AG20443 (cell line): ENCODE data around the gene LSM10.

ENCODE experiments used
- DNase-seq: peaks from one replicate; pipeline ENCODE4 v3.0.0; 2012; ENCODE audit warnings: low spot score, mixed read lengths

LSM10 gene

GRCh38 chr1:36351227-36351977, 46.3 kb downstream of the LSM10 start:
- DNase-seq: peak; percentile 87

- peak; percentile 89 for DNase-seq
Observed at GRCh38 chr1:36350659-36351226, 47.0 kb downstream of the LSM10 start.

- peak; percentile 48 for DNase-seq
Observed at GRCh38 chr1:36349839-36350238, 47.9 kb downstream of the LSM10 start.

- DNase-seq: peak; percentile 31
Observed at GRCh38 chr1:36349241-36349671, 48.5 kb downstream of the LSM10 start.

GRCh38 chr1:36346741-36347370, 50.9 kb downstream of the LSM10 start:
- DNase-seq: no peak

GRCh38 chr1:36345353-36345752, 52.4 kb downstream of the LSM10 start:
- DNase-seq: no peak

GRCh38 chr1:36344395-36344680, 53.4 kb downstream of the LSM10 start:
- no peak for DNase-seq

- no peak for DNase-seq
Observed at GRCh38 chr1:36343651-36344394, 53.9 kb downstream of the LSM10 start.
